Caco-2 (cell line): ENCODE measurements around the gene NDST3. TPM values are rescaled to one million over a fixed set of nuclear protein-coding genes. Genes with fewer than 3 reads are reported as not detected.

Source experiments
- BruUV-seq: library from RNA; stranded (reverse); fragments of 400-500 nt; replicated peaks from 2 replicates; lab custom pipeline; 2021; lab: Mats Ljungman, UMichigan
- CTCF ChIA-PET: fragments of 300-600 bp; sonication (Branson Sonifier 250); formaldehyde crosslinking; loops from one replicate; lab custom pipeline; 2022; ENCODE audit warnings: antibody characterized with exemption; lab: Charles Lee
- POLR2A ChIA-PET: fragments of 300-600 bp; sonication (Branson Sonifier 250); formaldehyde crosslinking; loops from one replicate; lab custom pipeline; 2022; ENCODE audit warnings: antibody characterized with exemption; lab: Charles Lee
- DNase-seq, 2 experiments: peaks; one replicate each; pipeline versions ENCODE4 v3.0.0 to v3.0.0-alpha.2; 2020 to 2022
- H3K27me3 ChIP-seq: replicated peaks from 2 replicates; pipeline ENCODE4 v1.6.0; 2011; ENCODE audit warnings: low read length; ENCODE audit not compliant: control insufficient read depth, insufficient read depth
- H3K36me3 ChIP-seq: 2 replicates; pipeline ENCODE4 v1.5.1; 2011; ENCODE audit warnings: low read length; ENCODE audit not compliant: control insufficient read depth, insufficient read depth
- H3K4me1 ChIP-seq: fragments of 250-450 bp; sonication (Bioruptor Pico); 2 replicates; pipeline ENCODE4 v1.5.1; 2020; ENCODE audit warnings: mild to moderate bottlenecking
- H3K4me3 ChIP-seq: 2 replicates; pipeline ENCODE4 v1.5.1; 2011; ENCODE audit warnings: low read depth, mild to moderate bottlenecking, control low read depth, low read length
- H3K9me3 ChIP-seq: fragments of 250-450 bp; sonication (Bioruptor Pico); 2 replicates; pipeline ENCODE4 v1.5.1; 2020; ENCODE audit warnings: mild to moderate bottlenecking, moderate library complexity
- H3K27ac Mint-ChIP-seq: one replicate; pipeline ENCODE4 v1.8.0; 2022; ENCODE audit warnings: mixed read lengths; ENCODE audit not compliant: unreplicated experiment
- H3K27me3 Mint-ChIP-seq: one replicate; pipeline ENCODE4 v1.8.0; 2022; ENCODE audit warnings: mixed read lengths; ENCODE audit not compliant: insufficient read depth, unreplicated experiment
- H3K36me3 Mint-ChIP-seq: one replicate; pipeline ENCODE4 v1.8.0; 2022; ENCODE audit warnings: mild to moderate bottlenecking, mixed read lengths; ENCODE audit not compliant: insufficient read depth, unreplicated experiment
- H3K4me1 Mint-ChIP-seq: one replicate; pipeline ENCODE4 v1.8.0; 2022; ENCODE audit warnings: low read depth, mixed read lengths; ENCODE audit not compliant: unreplicated experiment
- H3K4me3 Mint-ChIP-seq: one replicate; pipeline ENCODE4 v1.8.0; 2022; ENCODE audit warnings: mild to moderate bottlenecking, moderate library complexity, mixed read lengths; ENCODE audit not compliant: unreplicated experiment
- H3K9me3 Mint-ChIP-seq: one replicate; pipeline ENCODE4 v1.8.0; 2022; ENCODE audit warnings: mixed read lengths; ENCODE audit not compliant: unreplicated experiment
- intact Hi-C: fragments of 100-400 bp; cut with micrococcal nuclease; formaldehyde crosslinking; loops from one replicate; pipeline ENCODE4 v1.10.0; 2022; ENCODE audit not compliant: unreplicated experiment
- total RNA-seq: library from RNA; stranded (reverse); gene quantifications from 2 replicates; pipeline ENCODE4 v1.2.3, GENCODE V29; 2022
- TF ChIP-seq, protein P1 (sequence below), 2 experiments: fragments of 200-600 bp in 1 of 2; IDR thresholded peaks; 1 replicate in 1 of 2; 2 replicates in 1 of 2; pipeline versions ENCODE4 v1.5.1 to v1.8.0; 2011 to 2022; ENCODE audit warnings: antibody characterized with exemption in 1 of 2, control low read depth in 1 of 2, inconsistent platforms in 1 of 2, low read depth in 1 of 2, low read length in 1 of 2, mild to moderate bottlenecking in 1 of 2, moderate library complexity in 1 of 2; ENCODE audit not compliant: insufficient read depth in 1 of 2, severe bottlenecking in 1 of 2, unreplicated experiment in 1 of 2

Gene NDST3
- total RNA-seq, 1 experiment from 2014 or later, result not detected

DNA sequence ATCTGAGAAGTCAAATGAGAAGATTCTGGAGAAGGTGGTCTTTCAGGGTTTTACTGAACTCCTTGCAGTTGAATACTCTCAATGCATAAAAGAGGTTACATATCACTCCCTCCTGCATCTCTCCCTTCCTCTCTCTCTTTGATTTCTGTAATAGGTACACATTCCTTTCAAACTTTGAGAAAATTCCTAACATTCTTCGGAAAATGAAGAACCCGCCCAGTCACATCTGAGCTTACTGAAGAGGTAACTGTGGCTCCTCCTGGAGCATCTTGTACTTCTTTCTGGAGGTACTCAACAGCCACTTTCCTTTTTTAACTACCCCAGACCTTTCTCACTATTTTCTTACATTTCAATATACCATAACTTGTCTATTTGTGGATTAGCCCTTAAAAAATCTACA is 24.7 kb downstream of the NDST3 start:
- Histone ChIP-seq H3K27me3 (no peaks in the 10 kb centered on the region), H3K36me3 (no peaks in the 10 kb centered on the region), H3K9me3 (no peaks in the 10 kb centered on the region), H3K4me1 (no peaks in the 10 kb centered on the region; the same call in 1 of the 2 replicates), H3K4me3 (no peak overlapping the region)
- no peaks in the 10 kb centered on the region for H3K36me3 Mint-ChIP-seq
- H3K4me1 Mint-ChIP-seq, result no peaks in the 10 kb centered on the region
- H3K27ac Mint-ChIP-seq, result no peak overlapping the region
- ChIA-PET POLR2A (no interaction called here), CTCF (no interaction called here)
- BruUV-seq, result no TSS peak
- no peaks in the 10 kb centered on the region for H3K9me3 Mint-ChIP-seq
- H3K27me3 Mint-ChIP-seq, result peaks cover 2% of the 10 kb centered on the region
- no peak overlapping the region for H3K4me3 Mint-ChIP-seq
- DNase-seq, result no peak
- intact Hi-C loops, result no loop called here
- TF ChIP-seq, protein P1, sequence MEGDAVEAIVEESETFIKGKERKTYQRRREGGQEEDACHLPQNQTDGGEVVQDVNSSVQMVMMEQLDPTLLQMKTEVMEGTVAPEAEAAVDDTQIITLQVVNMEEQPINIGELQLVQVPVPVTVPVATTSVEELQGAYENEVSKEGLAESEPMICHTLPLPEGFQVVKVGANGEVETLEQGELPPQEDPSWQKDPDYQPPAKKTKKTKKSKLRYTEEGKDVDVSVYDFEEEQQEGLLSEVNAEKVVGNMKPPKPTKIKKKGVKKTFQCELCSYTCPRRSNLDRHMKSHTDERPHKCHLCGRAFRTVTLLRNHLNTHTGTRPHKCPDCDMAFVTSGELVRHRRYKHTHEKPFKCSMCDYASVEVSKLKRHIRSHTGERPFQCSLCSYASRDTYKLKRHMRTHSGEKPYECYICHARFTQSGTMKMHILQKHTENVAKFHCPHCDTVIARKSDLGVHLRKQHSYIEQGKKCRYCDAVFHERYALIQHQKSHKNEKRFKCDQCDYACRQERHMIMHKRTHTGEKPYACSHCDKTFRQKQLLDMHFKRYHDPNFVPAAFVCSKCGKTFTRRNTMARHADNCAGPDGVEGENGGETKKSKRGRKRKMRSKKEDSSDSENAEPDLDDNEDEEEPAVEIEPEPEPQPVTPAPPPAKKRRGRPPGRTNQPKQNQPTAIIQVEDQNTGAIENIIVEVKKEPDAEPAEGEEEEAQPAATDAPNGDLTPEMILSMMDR (IDR thresholded peaks at IDR 0.05; ENCODE audit: insufficient read depth in 1 of 2, low read depth in 1 of 2, low read length in 1 of 2, severe bottlenecking in 1 of 2, unreplicated experiment in 1 of 2), result no peak

DNA sequence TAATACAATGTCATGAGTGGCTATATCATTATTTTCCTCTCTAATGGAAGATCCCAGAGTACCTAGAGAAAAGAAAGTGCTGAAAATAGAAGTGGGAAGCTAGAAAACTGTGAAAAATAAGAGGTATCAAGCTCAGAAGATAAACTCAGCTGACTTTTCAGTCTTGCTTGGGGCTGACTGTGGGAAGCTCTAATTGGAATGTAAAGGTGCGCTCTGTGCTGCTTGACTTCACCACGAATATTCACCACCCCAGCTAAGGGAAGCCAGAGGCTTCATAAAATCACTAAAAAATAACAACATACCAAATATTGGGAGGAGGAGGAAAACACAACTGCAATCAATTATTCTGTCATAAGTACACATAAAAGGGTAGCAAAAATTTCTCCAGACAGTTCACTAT is 25.1 kb downstream of the NDST3 start:
- Mint-ChIP-seq H3K27me3 (peaks cover 2% of the 10 kb centered on the region), H3K27ac (no peak overlapping the region), H3K9me3 (no peaks in the 10 kb centered on the region), H3K36me3 (no peaks in the 10 kb centered on the region), H3K4me1 (no peaks in the 10 kb centered on the region), H3K4me3 (no peak overlapping the region)
- H3K4me3 ChIP-seq, result no peak overlapping the region
- intact Hi-C loops, result no loop called here
- H3K36me3 ChIP-seq, result no peaks in the 10 kb centered on the region
- no peaks in the 10 kb centered on the region for H3K27me3 ChIP-seq
- POLR2A ChIA-PET, result no interaction called here
- BruUV-seq, result no TSS peak
- H3K4me1 ChIP-seq, result no peaks in the 10 kb centered on the region; the same call in 1 of the 2 replicates
- DNase-seq, result no peak
- H3K9me3 ChIP-seq, result no peaks in the 10 kb centered on the region
- CTCF ChIA-PET, result no interaction called here
- TF ChIP-seq, protein P1 (IDR thresholded peaks at IDR 0.05; ENCODE audit: insufficient read depth in 1 of 2, low read depth in 1 of 2, low read length in 1 of 2, severe bottlenecking in 1 of 2, unreplicated experiment in 1 of 2), result no peak

DNA sequence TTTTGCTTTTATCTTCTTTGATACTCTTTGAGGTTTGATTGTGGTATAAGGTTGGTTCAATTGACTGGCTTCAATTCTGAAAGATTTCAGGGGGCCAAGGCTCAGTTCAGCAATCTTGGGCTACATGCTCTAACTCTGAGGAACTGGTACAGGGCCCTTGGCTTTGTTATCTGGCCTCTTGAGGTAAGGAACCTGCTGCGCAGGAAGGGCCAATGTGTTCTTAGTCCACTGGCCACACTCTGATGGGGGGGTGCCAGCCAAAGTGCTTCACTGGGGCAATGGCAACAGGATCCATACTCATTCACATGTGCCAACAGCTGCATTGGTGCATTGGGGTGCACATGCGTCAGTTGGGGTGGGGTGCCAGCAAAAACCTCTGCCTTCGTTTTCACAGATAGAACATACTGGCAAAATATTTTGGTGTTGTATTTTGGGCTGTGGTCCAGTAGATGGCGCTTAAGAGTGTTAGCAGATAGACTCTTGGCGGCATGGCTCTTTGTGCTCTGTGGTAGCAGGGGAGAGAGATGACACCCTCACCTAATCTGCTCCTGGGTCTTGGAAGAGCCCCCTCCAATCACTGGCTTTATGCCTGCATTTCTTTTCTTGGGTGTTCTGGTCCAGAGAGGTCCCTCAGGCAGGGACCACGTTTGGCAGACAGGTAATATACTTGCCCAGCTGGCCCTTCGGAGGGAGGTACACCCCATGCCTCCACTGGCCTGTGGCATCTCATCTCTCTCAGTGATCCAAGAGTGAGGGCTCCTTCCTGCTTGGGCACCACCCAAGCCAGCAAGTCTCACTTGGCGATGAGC is 42.9 kb downstream of the NDST3 start:
- Mint-ChIP-seq H3K4me1 (no peaks in the 10 kb centered on the region), H3K36me3 (no peaks in the 10 kb centered on the region), H3K9me3 (no peaks in the 10 kb centered on the region), H3K27ac (no peak overlapping the region), H3K4me3 (no peak overlapping the region), H3K27me3 (peaks cover 4% of the 10 kb centered on the region)
- Histone ChIP-seq H3K36me3 (no peaks in the 10 kb centered on the region), H3K4me1 (no peaks in the 10 kb centered on the region), H3K27me3 (no peaks in the 10 kb centered on the region), H3K4me3 (no peak overlapping the region), H3K9me3 (no peaks in the 10 kb centered on the region)
- no TSS peak for BruUV-seq
- intact Hi-C loops, result loop anchor here (1.0 kb wide), 2 partner anchors 147 to 193 kb away; no protein-coding TSS in a partner anchor
- DNase-seq, result peak; percentile 46 to 48
- TF ChIP-seq, protein P1 (IDR thresholded peaks at IDR 0.05; ENCODE audit: insufficient read depth in 1 of 2, low read depth in 1 of 2, low read length in 1 of 2, severe bottlenecking in 1 of 2, unreplicated experiment in 1 of 2), result peak; percentile 56 to 70
- ChIA-PET CTCF (no interaction called here), POLR2A (no interaction called here)
